ENCODE results near the gene NDUFB8. TPM values are rescaled to one million over a fixed set of nuclear protein-coding genes. Genes with fewer than 3 reads are reported as not detected.
A peak's percentile ranks its signal among the peaks of the same experiment; 100 is the strongest.

The NDUFB8 gene
- total RNA-seq, 1 donor from 2014 or later: 141 TPM

DNA sequence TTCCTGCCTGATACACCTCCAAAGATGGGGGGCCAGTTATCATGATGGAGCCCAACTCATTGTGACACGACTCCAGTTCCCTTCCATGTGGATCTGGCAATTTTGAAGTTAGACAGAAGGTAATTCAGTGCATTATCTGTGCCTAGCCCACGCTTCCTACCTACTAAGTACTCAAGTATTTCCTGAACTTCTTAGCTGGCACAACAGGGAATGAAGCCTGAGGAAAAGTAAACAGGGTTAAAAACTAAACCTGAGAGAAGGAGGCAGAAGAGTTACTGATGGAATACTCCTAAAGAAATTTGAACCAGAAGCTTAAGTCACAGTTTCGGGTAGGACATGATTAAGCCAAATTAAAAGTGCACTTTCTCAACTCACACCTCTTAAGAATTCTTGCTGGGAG is 8.9 kb downstream of the NDUFB8 start:
- no peaks in the 10 kb centered on the region for H3K9me3 Mint-ChIP-seq
- H3K36me3 Mint-ChIP-seq: peaks cover 18% of the 10 kb centered on the region
- H3K27ac Mint-ChIP-seq: no peak overlapping the region
- DNase-seq (ENCODE audit: low spot score in 2 of 2, unreplicated experiment in 2 of 2): no peak
- peaks cover 8% of the 10 kb centered on the region for H3K4me1 Mint-ChIP-seq
- peaks cover 36% of the 10 kb centered on the region for H3K27me3 Mint-ChIP-seq (ENCODE audit: low read depth)
- TF ChIP-seq, protein P1, sequence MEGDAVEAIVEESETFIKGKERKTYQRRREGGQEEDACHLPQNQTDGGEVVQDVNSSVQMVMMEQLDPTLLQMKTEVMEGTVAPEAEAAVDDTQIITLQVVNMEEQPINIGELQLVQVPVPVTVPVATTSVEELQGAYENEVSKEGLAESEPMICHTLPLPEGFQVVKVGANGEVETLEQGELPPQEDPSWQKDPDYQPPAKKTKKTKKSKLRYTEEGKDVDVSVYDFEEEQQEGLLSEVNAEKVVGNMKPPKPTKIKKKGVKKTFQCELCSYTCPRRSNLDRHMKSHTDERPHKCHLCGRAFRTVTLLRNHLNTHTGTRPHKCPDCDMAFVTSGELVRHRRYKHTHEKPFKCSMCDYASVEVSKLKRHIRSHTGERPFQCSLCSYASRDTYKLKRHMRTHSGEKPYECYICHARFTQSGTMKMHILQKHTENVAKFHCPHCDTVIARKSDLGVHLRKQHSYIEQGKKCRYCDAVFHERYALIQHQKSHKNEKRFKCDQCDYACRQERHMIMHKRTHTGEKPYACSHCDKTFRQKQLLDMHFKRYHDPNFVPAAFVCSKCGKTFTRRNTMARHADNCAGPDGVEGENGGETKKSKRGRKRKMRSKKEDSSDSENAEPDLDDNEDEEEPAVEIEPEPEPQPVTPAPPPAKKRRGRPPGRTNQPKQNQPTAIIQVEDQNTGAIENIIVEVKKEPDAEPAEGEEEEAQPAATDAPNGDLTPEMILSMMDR (IDR thresholded peaks at IDR 0.05; ENCODE audit: unreplicated experiment): no peak
- H3K4me3 Mint-ChIP-seq: no peak overlapping the region

DNA sequence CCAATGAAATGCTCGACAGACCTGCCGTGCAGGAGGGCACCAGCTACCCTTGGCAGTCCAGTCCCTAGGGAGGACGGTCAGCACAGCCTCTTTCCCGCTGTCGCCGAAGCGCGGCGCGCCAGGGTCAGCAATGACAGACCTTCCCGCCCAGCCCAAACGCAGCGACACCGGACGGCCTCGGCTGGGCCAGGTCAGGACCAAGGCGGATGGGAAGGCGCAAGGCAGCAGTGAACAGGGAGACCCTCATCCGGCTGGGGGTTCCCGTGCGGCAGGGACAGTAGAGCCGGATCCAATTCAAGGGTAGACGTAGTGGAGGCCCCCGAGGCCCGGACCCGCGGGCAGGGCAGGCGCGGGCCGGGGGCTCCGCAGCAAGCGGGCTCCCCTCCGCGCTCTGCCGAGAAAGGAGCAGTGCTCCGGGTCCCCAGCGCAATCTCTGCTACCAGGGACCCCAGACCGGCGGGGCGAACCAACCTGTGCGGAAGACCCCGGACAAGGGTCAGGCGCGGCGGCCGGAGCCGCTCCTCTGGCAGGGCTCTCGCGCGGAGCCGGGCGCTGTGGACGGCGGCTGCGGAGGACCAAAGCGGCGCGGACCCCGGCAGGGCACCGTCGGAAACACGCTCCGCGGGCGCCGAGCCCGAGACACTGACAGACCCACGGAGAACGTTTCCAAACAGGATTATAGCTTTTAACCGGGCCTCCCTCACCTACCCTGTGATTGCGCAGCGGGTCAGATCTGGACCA is 10.2 kb downstream of the NDUFB8 start, which contains the start of gene SEC31B:
TSS of gene SEC31B (minus strand) at position 551 of the 741 bp plus-strand sequence. CDS start 2,909 bp downstream, outside the sequence.
- TF ChIP-seq, protein P1 (IDR thresholded peaks at IDR 0.05; ENCODE audit: unreplicated experiment): no peak
- DNase-seq (ENCODE audit: low spot score in 2 of 2, unreplicated experiment in 2 of 2): peak in 1 of 2 experiments; percentile 40
- Mint-ChIP-seq H3K27me3 (ENCODE audit: low read depth) (peaks cover 36% of the 10 kb centered on the region), H3K27ac (no peak within 1 kb of the TSS), H3K4me3 (peak within 1 kb of the TSS; percentile 80), H3K36me3 (peaks cover 15% of the 10 kb centered on the region), H3K4me1 (peaks cover 8% of the 10 kb centered on the region), H3K9me3 (no peaks in the 10 kb centered on the region)

DNA sequence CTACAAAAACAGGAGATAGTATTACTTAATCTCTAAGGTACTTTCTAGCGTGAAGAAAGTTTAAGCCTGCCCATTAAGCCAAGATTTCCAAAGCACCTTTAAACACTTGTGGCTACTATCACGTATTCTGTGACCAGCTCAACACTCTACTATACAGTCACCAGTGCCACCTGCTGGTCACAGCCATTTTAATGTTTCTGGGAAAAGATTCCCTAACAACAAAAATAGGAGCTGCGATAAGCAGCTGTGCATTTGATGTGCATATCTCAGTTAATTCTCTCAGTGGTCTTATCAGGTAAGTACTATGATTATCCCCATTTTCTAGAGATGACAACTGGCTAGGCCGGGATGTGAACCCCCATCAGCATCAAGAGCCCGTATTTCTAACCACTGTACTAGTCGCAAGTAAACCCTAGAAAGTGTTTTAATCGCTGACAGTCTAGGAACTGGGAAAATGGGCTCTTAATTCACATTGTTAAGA is 10.9 kb downstream of the NDUFB8 start:
- peaks cover 12% of the 10 kb centered on the region for H3K36me3 Mint-ChIP-seq
- H3K9me3 Mint-ChIP-seq: no peaks in the 10 kb centered on the region
- TF ChIP-seq, protein P1 (IDR thresholded peaks at IDR 0.05; ENCODE audit: unreplicated experiment): peak; percentile 67
- DNase-seq (ENCODE audit: low spot score in 2 of 2, unreplicated experiment in 2 of 2): peak; percentile 30 to 67
- peaks cover 8% of the 10 kb centered on the region for H3K4me1 Mint-ChIP-seq
- peak overlapping the region; percentile 80 for H3K4me3 Mint-ChIP-seq
- H3K27me3 Mint-ChIP-seq (ENCODE audit: low read depth): peaks cover 36% of the 10 kb centered on the region
- H3K27ac Mint-ChIP-seq: no peak overlapping the region

DNA sequence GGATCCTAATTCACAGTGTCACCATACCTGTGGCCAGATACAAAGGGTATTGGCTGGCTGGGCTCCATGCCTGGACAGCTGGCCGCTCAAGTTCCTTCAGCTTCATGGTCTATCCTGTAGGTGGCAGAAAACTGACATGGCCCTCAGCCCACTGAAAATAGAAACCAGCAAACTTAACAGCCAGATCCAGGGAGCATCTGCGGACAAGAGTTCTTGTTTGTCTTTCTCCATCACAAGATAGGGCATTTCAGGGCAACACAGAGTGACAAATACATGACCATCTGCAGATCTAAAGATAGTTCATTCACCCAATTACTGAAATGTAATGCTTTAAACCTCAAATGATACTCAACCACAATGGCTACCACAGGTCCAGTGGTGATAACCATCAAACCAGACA is 12.8 kb downstream of the NDUFB8 start:
- DNase-seq (ENCODE audit: low spot score in 2 of 2, unreplicated experiment in 2 of 2): no peak
- Mint-ChIP-seq H3K4me1 (peaks cover 8% of the 10 kb centered on the region), H3K27me3 (ENCODE audit: low read depth) (peaks cover 34% of the 10 kb centered on the region), H3K4me3 (no peak overlapping the region), H3K27ac (no peak overlapping the region), H3K9me3 (no peaks in the 10 kb centered on the region), H3K36me3 (peaks cover 10% of the 10 kb centered on the region)
- TF ChIP-seq, protein P1 (IDR thresholded peaks at IDR 0.05; ENCODE audit: unreplicated experiment): no peak

DNA sequence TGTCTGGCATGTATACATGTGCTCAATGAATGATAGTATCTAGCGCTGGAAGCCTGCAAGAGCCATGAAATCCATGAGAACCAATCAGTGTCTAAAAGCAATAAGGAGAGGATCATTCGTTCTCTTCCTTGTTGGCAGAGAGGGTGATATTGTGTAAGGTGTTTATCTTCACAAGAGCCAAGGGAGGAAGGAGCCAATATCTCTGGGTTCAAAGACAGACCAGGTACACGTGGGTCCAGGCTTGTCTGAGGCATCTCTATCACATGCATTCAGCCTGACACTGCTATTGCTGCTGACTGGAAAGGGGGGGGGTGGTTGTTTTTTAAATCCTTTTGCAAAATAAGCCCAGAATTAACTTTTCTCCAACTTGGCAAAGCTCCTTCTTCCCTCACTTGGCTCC is 14.1 kb downstream of the NDUFB8 start:
- Mint-ChIP-seq H3K27me3 (ENCODE audit: low read depth) (peaks cover 27% of the 10 kb centered on the region), H3K4me3 (no peak overlapping the region), H3K27ac (no peak overlapping the region), H3K36me3 (peaks cover 10% of the 10 kb centered on the region), H3K9me3 (no peaks in the 10 kb centered on the region), H3K4me1 (peaks cover 8% of the 10 kb centered on the region)
- TF ChIP-seq, protein P1 (IDR thresholded peaks at IDR 0.05; ENCODE audit: unreplicated experiment): no peak
- no peak for DNase-seq (ENCODE audit: low spot score in 2 of 2, unreplicated experiment in 2 of 2)

Data from mesothelial cell of epicardium (in vitro differentiated cells).